OCI-LY3 (cell line): ENCODE measurements around the gene PSMF1.
"Not testable (repeated sequence)": the region's sequence is repeated elsewhere in the genome, so short reads cannot be mapped to it uniquely, and the experiment has no call there.

Experiments
- H2AFZ ChIP-seq: fragments of 200-600, 300-600 bp; shearing (Covaris generic); 2 replicates; pipeline ENCODE4 v1.6.0; 2014; ENCODE audit warnings: antibody characterized with exemption, low read depth, low read length
- H3K27ac ChIP-seq: fragments of 200-600, 300-600 bp; sonication (generic); 2 replicates; pipeline ENCODE4 v1.5.1; 2014; ENCODE audit warnings: mild to moderate bottlenecking, low read length, moderate library complexity, mixed read lengths
- H3K27me3 ChIP-seq: fragments of 200-600, 300-600 bp; sonication (generic); 2 replicates; pipeline ENCODE4 v1.6.1; 2014; ENCODE audit warnings: low read depth, low read length, mixed read lengths
- H3K36me3 ChIP-seq: fragments of 200-600, 300-600 bp; sonication (generic); replicated peaks from 2 replicates; pipeline ENCODE3; 2014; ENCODE audit warnings: low read depth, low read length, mixed read lengths
- H3K4me1 ChIP-seq: fragments of 300-600, 200-600 bp; sonication (generic); 2 replicates; pipeline ENCODE4 v1.6.1; 2014; ENCODE audit warnings: low read length, mixed read lengths
- H3K4me2 ChIP-seq: fragments of 200-600, 300-600 bp; sonication (generic); 2 replicates; pipeline ENCODE4 v1.6.1; 2014; ENCODE audit warnings: low read length, mixed read lengths
- H3K4me3 ChIP-seq: fragments of 300-600, 200-600 bp; sonication (generic); 2 replicates; pipeline ENCODE4 v1.5.1; 2014; ENCODE audit warnings: antibody characterized with exemption, mild to moderate bottlenecking, low read length, moderate library complexity
- H3K79me2 ChIP-seq: fragments of 300-600, 200-600 bp; shearing (Covaris generic); 2 replicates; pipeline ENCODE4 v1.6.1; 2014; ENCODE audit warnings: mild to moderate bottlenecking, low read length, mixed read lengths
- H3K9ac ChIP-seq: fragments of 300-600, 200-600 bp; shearing (Covaris generic); 2 replicates; pipeline ENCODE4 v1.6.0; 2014; ENCODE audit warnings: mild to moderate bottlenecking, low read length, moderate library complexity
- H3K9me3 ChIP-seq: fragments of 200-600, 300-600 bp; shearing (Covaris generic); 2 replicates; pipeline ENCODE4 v1.6.1; 2014; ENCODE audit warnings: low read length, mixed read lengths; ENCODE audit not compliant: insufficient read depth
- H4K20me1 ChIP-seq: fragments of 200-600, 300-600 bp; sonication (generic); 2 replicates; pipeline ENCODE4 v1.6.1; 2016; ENCODE audit warnings: low read length, mixed read lengths; ENCODE audit not compliant: insufficient read depth
- EZH2phosphoT487 ChIP-seq: fragments of 200-600 bp; shearing (Covaris generic); IDR thresholded peaks from 2 replicates; pipeline ENCODE4 v1.6.1; 2018; ENCODE audit warnings: antibody characterized with exemption, mixed run types, low read depth
- TF ChIP-seq, protein P1 (sequence below): fragments of 200-600, 300-600 bp; sonication (generic); IDR thresholded peaks from 2 replicates; pipeline ENCODE4 v1.5.1; 2014; ENCODE audit warnings: antibody characterized with exemption, low read length, low read depth

PSMF1 gene

DNA sequence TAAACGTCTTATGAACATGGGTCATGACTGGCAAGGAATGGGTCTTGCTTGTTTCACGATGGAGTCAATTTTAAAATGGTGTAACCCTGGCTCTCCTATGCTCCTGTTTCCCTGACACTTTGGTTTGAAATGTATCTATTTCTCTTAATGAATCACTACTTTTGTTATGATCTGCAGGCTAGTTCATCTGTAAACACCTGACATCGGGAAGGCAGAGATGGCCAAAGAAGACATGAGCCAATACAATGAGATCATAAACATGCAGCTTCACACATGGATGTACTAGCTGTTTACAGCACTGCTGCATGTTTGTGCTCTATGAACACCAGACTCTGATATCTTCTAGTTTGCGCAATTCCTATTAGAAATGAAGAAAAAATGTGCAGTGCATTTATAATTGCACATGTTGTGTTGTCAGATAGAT, 96.4 kb downstream of the PSMF1 start:
- H3K4me3 ChIP-seq: no peak overlapping the region
- no peaks in the 10 kb centered on the region for H4K20me1 ChIP-seq
- H3K27me3 ChIP-seq: peaks cover 10% of the 10 kb centered on the region
- H3K9me3 ChIP-seq: no peaks in the 10 kb centered on the region
- no peaks in the 10 kb centered on the region for H3K79me2 ChIP-seq
- no peaks in the 10 kb centered on the region for H3K36me3 ChIP-seq
- H3K4me2 ChIP-seq: no peak overlapping the region
- H3K4me1 ChIP-seq: peaks cover 7% of the 10 kb centered on the region
- TF ChIP-seq, protein P1, sequence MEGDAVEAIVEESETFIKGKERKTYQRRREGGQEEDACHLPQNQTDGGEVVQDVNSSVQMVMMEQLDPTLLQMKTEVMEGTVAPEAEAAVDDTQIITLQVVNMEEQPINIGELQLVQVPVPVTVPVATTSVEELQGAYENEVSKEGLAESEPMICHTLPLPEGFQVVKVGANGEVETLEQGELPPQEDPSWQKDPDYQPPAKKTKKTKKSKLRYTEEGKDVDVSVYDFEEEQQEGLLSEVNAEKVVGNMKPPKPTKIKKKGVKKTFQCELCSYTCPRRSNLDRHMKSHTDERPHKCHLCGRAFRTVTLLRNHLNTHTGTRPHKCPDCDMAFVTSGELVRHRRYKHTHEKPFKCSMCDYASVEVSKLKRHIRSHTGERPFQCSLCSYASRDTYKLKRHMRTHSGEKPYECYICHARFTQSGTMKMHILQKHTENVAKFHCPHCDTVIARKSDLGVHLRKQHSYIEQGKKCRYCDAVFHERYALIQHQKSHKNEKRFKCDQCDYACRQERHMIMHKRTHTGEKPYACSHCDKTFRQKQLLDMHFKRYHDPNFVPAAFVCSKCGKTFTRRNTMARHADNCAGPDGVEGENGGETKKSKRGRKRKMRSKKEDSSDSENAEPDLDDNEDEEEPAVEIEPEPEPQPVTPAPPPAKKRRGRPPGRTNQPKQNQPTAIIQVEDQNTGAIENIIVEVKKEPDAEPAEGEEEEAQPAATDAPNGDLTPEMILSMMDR: no peak
- no peak for TF ChIP-seq EZH2phosphoT487
- no peak overlapping the region for H2AFZ ChIP-seq
- H3K27ac ChIP-seq: no peak overlapping the region
- no peak overlapping the region for H3K9ac ChIP-seq

DNA sequence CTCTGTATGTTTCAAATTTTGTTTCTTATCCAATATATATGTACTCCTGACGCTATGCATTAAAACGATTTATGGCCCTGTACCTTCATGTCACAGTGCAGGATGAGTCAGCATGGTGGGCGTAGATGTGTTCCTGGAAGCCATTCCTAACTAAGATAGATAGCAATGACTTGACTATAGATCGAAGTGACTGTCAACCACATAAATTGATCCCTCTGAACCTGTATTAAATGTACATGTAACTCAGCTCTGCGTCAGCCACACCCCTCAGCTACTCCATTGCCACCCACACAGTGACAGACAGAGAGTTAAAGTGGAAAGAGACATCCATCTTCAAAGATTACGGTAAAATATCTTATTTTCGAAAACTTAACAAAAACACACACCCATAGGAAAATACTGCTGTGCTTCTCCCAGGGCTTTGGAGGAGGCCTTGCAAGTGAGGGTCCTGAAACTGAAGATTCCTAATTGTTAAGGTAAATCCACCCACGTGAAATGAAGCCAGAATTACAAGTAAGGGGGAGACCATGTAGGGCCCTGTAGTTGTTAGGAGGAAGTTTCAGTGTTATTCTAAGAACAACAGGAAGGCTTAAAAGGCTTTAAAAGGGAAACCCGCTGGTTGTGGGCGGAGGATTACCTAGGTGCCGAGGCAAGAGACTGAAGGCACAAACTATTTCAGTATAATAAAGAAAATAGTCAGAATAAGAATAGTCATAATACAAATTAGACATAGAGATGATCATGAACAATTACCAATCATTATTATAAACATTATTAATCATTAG, 97.2 kb downstream of the PSMF1 start:
- Histone ChIP-seq H3K9me3 (no peaks in the 10 kb centered on the region), H3K79me2 (no peaks in the 10 kb centered on the region), H3K9ac (no peak overlapping the region), H3K4me3 (no peak overlapping the region), H4K20me1 (no peaks in the 10 kb centered on the region), H3K36me3 (no peaks in the 10 kb centered on the region), H3K4me1 (peaks cover 7% of the 10 kb centered on the region), H3K27me3 (peaks cover 3% of the 10 kb centered on the region; the same call in 1 of the 2 replicates), H2AFZ (no peak overlapping the region), H3K4me2 (no peak overlapping the region), H3K27ac (no peak overlapping the region)
- TF ChIP-seq EZH2phosphoT487: no peak
- TF ChIP-seq, protein P1: no peak

DNA sequence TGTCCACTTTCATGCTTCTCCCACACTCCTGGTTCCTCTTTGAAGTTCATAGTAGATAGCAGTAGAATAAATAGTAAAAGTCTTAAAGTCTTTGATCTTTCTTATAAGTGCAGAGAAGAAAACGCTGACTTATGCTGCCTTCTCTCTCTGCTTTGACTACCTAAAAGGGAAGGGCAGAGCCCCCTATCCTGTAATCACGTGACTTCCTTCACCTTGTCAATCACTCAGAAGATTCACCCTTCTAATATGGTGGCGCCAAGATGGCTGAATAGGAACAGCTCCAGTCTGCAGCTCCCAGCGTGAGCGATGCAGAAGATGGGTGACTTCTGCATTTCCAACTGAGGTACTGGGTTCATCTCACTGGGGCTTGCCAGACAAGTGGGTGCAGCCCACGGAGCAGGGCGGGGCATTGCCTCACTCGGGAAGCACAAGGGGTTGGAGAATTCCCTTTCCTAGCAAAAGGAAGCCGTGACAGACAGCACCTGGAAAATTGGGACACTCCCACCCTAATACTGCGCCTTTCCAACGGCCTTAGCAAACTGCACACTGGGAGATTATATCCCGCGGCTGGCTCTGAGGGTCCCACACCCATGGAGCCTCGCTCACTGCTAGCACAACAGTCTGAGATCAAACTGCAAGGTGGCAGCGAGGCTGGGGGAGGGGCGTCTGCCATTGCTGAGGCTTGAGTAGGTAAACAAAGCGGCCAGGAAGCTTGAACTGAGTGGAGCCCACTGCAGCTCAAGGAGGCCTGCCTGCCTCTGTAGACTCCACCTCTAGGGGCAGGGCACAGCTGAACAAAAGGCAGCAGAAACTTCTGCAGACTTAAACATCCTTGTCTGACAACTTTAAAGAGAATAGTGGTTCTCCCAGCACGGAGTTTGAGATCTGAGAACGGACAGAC, 98.4 kb downstream of the PSMF1 start:
- H3K4me3 ChIP-seq, H3K9me3 ChIP-seq, H3K27me3 ChIP-seq, H3K36me3 ChIP-seq, H3K27ac ChIP-seq, H3K9ac ChIP-seq, H4K20me1 ChIP-seq, H3K4me1 ChIP-seq, H2AFZ ChIP-seq, H3K4me2 ChIP-seq, H3K79me2 ChIP-seq: not testable (repeated sequence)
